Neural cell (in vitro differentiated cells): ENCODE results near the gene SLC7A6. TPM values are rescaled to one million over a fixed set of nuclear protein-coding genes. Genes with fewer than 3 reads are reported as not detected.

Experiments
- H2AFZ ChIP-seq: fragments of 200-600, 300-800 bp; sonication (generic), shearing (Covaris generic); 2 replicates; pipeline ENCODE4 v1.6.0; 2014; ENCODE audit warnings: low read depth, mild to moderate bottlenecking, antibody characterized with exemption, low read length, moderate library complexity
- H3F3A ChIP-seq: fragments of 200-600 bp; shearing (Covaris generic); 2 replicates; pipeline ENCODE4 v1.6.1; 2016; ENCODE audit warnings: mild to moderate bottlenecking, moderate library complexity, mixed read lengths, antibody characterized with exemption, low read length; ENCODE audit not compliant: insufficient read depth, poor library complexity, severe bottlenecking
- H3K27ac ChIP-seq: fragments of 200-600, 300-800 bp; sonication (generic), shearing (Covaris generic); 2 replicates; pipeline ENCODE4 v1.5.1; 2014; ENCODE audit warnings: mild to moderate bottlenecking, low read length, moderate library complexity
- H3K27me3 ChIP-seq: fragments of 300-800, 200-600 bp; sonication (generic), shearing (Covaris generic); 2 replicates; pipeline ENCODE4 v1.6.0; 2014; ENCODE audit warnings: mild to moderate bottlenecking, low read depth, low read length, moderate library complexity; ENCODE audit not compliant: insufficient read depth
- H3K36me3 ChIP-seq: fragments of 300-800, 200-600 bp; sonication (generic), shearing (Covaris generic); 2 replicates; pipeline ENCODE4 v1.5.1; 2014; ENCODE audit warnings: mild to moderate bottlenecking, antibody characterized with exemption, low read length, moderate library complexity; ENCODE audit not compliant: insufficient read depth
- H3K4me2 ChIP-seq: fragments of 300-800, 200-600 bp; sonication (generic), shearing (Covaris generic); 2 replicates; pipeline ENCODE4 v1.6.0; 2014; ENCODE audit warnings: mild to moderate bottlenecking, low read length
- H3K4me3 ChIP-seq: fragments of 300-800, 200-600 bp; sonication (generic), shearing (Covaris generic); 2 replicates; pipeline ENCODE4 v1.5.1; 2014; ENCODE audit warnings: mild to moderate bottlenecking, low read length, moderate library complexity
- H3K79me2 ChIP-seq: fragments of 200-600 bp; shearing (Covaris generic); replicated peaks from 2 replicates; pipeline ENCODE4 v1.6.0; 2014; ENCODE audit warnings: mild to moderate bottlenecking, low read length, moderate library complexity; ENCODE audit not compliant: insufficient read depth
- H3K9ac ChIP-seq: fragments of 300-800, 200-600 bp; sonication (generic), shearing (Covaris generic); 2 replicates; pipeline ENCODE4 v1.6.1; 2016; ENCODE audit warnings: mild to moderate bottlenecking, low read length, mixed read lengths
- H3K9me2 ChIP-seq: fragments of 200-600 bp; shearing (Covaris generic); 2 replicates; pipeline ENCODE4 v1.6.1; 2016; ENCODE audit warnings: mild to moderate bottlenecking, low read length, mixed read lengths; ENCODE audit not compliant: insufficient read depth
- H3K9me3 ChIP-seq: fragments of 200-600, 300-800 bp; sonication (generic), shearing (Covaris generic); 2 replicates; pipeline ENCODE4 v1.6.1; 2016; ENCODE audit warnings: mild to moderate bottlenecking, mixed run types, low read length, moderate library complexity, mixed read lengths
- H4K20me1 ChIP-seq: fragments of 200-600 bp; shearing (Covaris generic); 2 replicates; pipeline ENCODE4 v1.6.1; 2016; ENCODE audit warnings: mild to moderate bottlenecking, mixed run types; ENCODE audit not compliant: insufficient read depth
- CTCF ChIP-seq: fragments of 450-650 bp; IDR thresholded peaks from 2 replicates; pipeline ENCODE4 v1.5.1; 2014; ENCODE audit warnings: antibody characterized with exemption, mild to moderate bottlenecking, moderate library complexity; ENCODE audit not compliant: poor library complexity, severe bottlenecking
- EP300 ChIP-seq: fragments of 450-650 bp; conservative IDR thresholded peaks from 2 replicates; pipeline ENCODE4 v1.6.1; 2014; ENCODE audit warnings: antibody characterized with exemption, mild to moderate bottlenecking, moderate library complexity; ENCODE audit not compliant: poor library complexity, severe bottlenecking
- EZH2 ChIP-seq: fragments of 200-600, 300-800 bp; shearing (Covaris generic), sonication (generic); IDR thresholded peaks from 2 replicates; pipeline ENCODE4 v1.6.1; 2014; ENCODE audit warnings: antibody characterized with exemption, low read length, borderline replicate concordance, mild to moderate bottlenecking; ENCODE audit not compliant: insufficient read depth, poor library complexity, severe bottlenecking
- MXI1 ChIP-seq: fragments of 450-650 bp; conservative IDR thresholded peaks from 2 replicates; pipeline ENCODE4 v1.6.1; 2014; ENCODE audit warnings: antibody characterized with exemption, mild to moderate bottlenecking; ENCODE audit not compliant: poor library complexity, severe bottlenecking
- POLR2AphosphoS5 ChIP-seq: IDR thresholded peaks from 2 replicates; pipeline ENCODE4 v1.6.1; 2012
- RAD21 ChIP-seq: fragments of 450-650 bp; conservative IDR thresholded peaks from 2 replicates; pipeline ENCODE4 v1.6.1; 2014; ENCODE audit warnings: antibody characterized with exemption, mild to moderate bottlenecking, moderate library complexity
- REST ChIP-seq: IDR thresholded peaks from 2 replicates; pipeline ENCODE4 v1.6.1; 2012; ENCODE audit warnings: borderline replicate concordance
- SMC3 ChIP-seq: fragments of 450-650 bp; conservative IDR thresholded peaks from 2 replicates; pipeline ENCODE4 v1.6.1; 2014; ENCODE audit warnings: antibody characterized with exemption, mild to moderate bottlenecking, moderate library complexity; ENCODE audit not compliant: poor library complexity
- TAF1 ChIP-seq: IDR thresholded peaks from 2 replicates; pipeline ENCODE4 v1.6.1; 2012; ENCODE audit warnings: low read depth
- polyA plus RNA-seq: library from polyadenylated mRNA; depleted of rRNA; stranded (reverse); fragments of >200 nt; gene quantifications from 2 replicates; pipeline ENCODE4 v1.2.3, GENCODE V29; 2014

The SLC7A6 gene
- polyA plus RNA-seq, 1 donor from 2014 or later = 39.3 TPM

- Histone ChIP-seq H3K27ac (no peak overlapping the region), H3K27me3 (no peaks in the 10 kb centered on the region), H3K4me3 (no peak overlapping the region), H3K36me3 (no peaks in the 10 kb centered on the region), H3F3A (no peaks in the 10 kb centered on the region), H3K9me3 (no peaks in the 10 kb centered on the region), H3K79me2 (no peaks in the 10 kb centered on the region), H3K9me2 (no peaks in the 10 kb centered on the region), H2AFZ (no peak overlapping the region), H3K4me2 (no peak overlapping the region), H3K9ac (no peak overlapping the region), H4K20me1 (no peaks in the 10 kb centered on the region)
- TF ChIP-seq SMC3 = no peak
- no peak for TF ChIP-seq REST
- no peak for TF ChIP-seq RAD21
- no peak for TF ChIP-seq EP300
- no peak for TF ChIP-seq CTCF
- no peak for TF ChIP-seq TAF1
- no peak for TF ChIP-seq EZH2
- no peak for TF ChIP-seq MXI1
- TF ChIP-seq POLR2AphosphoS5 = no peak
These were observed 78.3 kb downstream of the SLC7A6 start for GRCh38 chr16:68342620-68343019.

DNA sequence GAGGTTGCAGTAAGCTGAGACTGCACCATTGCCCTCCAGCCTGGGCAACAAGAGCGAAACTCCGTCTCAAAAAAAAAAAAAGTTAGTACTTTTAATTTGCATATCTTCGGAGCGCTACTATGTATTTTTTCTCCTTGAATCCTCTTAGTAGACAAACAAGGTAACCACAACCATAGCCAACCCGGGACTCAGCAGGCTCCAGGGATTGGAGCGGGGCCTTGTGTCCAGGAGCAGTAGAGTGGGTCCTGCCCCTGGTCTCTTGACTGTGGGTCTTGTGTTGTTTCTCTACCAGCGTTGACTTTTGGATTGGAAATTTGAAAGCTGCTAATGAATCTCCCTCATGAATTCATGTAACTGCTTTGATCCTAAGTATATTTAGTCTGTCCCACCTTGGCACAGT lies 78.8 kb downstream of the SLC7A6 start:
- TF ChIP-seq POLR2AphosphoS5 = no peak
- H3K36me3 ChIP-seq = no peaks in the 10 kb centered on the region

GRCh38 chr16:68344252-68344651 lies 79.9 kb downstream of the SLC7A6 start:
- Histone ChIP-seq H2AFZ (no peak overlapping the region), H3K36me3 (no peaks in the 10 kb centered on the region), H3K4me2 (no peak overlapping the region), H3K9ac (no peak overlapping the region), H3K27me3 (no peaks in the 10 kb centered on the region), H3K9me3 (no peaks in the 10 kb centered on the region), H3K4me3 (no peak overlapping the region), H4K20me1 (no peaks in the 10 kb centered on the region), H3F3A (no peaks in the 10 kb centered on the region), H3K79me2 (no peaks in the 10 kb centered on the region), H3K27ac (no peak overlapping the region), H3K9me2 (no peaks in the 10 kb centered on the region)
- TF ChIP-seq REST (no peak), RAD21 (no peak), MXI1 (no peak), CTCF (no peak), EP300 (no peak), POLR2AphosphoS5 (no peak)

More for the DNA sequence above, 78.8 kb downstream of the SLC7A6 start:
- Histone ChIP-seq H3K27me3 (no peaks in the 10 kb centered on the region), H3K9ac (no peak overlapping the region), H3K9me3 (no peaks in the 10 kb centered on the region), H2AFZ (no peak overlapping the region), H3K9me2 (no peaks in the 10 kb centered on the region), H3K27ac (no peak overlapping the region), H3F3A (no peaks in the 10 kb centered on the region), H3K79me2 (no peaks in the 10 kb centered on the region), H3K4me2 (no peak overlapping the region), H3K4me3 (no peak overlapping the region), H4K20me1 (no peaks in the 10 kb centered on the region)
